Fibroblast of gingiva (primary cell): Measurements from ENCODE around the gene MPG.
A peak's percentile ranks its signal among the peaks of the same experiment; 100 is the strongest.

ENCODE experiments used
- DNase-seq: peaks from one replicate; pipeline ENCODE4 v3.0.0-alpha.2; 2011; ENCODE audit warnings: low read depth

The MPG gene

DNA sequence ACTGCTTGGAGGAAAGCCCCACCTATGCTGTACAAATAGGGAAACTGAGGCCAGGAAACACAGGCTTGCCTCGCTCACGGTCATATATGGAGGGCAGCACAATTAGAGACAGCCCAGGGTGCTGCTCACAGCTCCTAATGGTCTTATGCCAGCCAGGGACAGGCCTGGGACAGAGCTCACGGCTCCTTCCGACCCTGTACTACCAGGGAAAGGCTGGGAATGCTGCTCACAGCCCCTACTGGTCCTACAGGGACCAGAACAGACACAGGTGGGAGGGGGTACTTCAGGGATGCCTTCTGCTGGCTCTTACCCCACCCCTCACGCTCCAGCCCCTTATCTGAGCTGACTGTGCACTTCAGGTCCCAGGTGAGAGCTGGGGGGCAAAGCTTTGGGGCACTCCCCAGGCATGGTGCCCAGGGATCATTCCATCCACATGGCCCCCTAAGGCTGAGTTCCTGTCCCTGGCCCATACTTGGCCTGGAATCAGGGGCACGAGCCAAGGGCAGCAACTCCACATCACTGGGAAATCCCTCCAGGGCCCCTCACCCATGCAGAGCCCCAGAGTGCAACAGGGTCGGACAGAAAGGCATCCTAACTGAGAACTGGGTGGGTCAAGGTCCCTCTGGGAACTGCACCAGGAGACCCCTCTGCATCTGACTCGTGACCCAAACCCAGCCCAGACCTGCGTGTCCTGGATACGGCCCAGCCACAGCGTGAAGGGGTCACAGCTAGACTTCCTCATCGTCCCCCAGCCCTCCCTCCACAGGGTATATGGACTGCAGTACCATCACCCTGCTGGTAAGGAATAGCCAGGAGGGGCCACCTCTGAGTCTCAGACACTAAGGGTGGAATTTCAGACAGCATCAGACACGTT is 11.5 kb upstream of the MPG start:
- DNase-seq, result no peak

DNA sequence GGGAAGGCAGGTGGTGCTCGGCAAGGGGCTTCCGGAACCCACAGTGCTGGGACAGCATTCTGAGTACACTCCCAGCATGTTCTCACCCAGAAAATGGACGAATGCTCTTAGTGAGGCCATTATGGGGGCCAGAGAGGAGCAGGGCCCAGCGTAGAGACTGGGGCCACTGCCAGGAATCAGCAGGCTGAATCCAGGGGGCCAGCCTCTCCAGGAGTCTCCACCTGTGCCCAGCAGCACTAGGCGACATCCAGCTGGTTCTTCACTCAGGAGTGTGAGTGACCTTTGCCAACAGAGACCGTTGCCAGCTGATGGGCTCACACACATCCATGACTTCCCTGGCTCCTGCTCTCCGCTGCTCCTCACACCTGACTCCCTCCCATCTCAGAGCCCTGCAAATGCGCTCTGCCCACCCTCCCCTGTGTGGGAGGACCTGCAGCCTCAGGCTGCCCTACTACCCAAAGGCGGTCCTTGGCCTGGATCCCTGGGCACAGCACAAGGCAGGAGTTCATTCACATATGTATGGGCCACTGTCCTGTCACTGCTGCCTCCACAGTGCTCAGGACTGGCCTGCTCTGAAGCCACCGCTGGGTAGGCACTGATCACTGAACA is 10.7 kb upstream of the MPG start:
- DNase-seq, result no peak

DNA sequence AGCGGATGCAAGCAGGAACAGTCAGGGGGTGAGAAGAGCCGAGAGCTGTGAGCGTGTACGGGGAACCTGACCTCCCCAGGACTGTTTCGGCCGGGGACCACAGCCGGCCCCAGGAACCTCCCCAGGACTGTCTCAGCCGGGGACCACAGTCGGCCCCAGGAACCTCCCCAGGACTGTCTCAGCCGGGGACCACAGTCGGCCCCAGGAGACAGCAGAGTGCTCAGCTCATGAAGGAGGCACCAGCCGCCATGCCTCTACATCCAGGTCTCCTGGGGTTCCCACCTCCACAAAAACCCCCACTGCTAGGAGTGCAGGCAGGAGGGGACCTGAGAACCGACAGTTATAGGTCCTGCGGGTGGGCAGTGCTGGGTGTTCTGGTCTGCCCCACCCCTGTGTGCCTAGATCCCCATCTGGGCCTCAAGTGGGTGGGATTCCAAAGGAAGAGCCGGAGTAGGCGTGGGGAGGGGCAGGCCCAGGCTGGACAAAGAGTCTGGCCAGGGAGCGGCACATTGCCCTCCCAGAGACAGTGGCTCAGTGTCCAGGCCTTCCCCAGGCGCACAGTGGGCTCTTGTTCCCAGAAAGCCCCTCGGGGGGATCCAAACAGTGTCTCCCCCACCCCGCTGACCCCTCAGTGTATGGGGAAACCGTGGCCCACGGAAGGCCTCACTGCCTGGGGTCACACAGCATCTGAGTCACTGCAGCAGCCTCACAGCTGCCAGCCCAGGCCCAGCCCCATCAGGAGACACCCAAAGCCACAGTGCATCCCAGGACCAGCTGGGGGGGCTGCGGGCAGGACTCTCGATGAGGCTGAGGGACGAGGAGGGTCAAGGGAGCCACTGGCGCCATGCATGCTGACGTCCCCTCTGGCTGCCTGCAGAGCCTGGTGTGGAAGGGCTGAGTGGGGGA is 9.9 kb upstream of the MPG start:
- no peak for DNase-seq

DNA sequence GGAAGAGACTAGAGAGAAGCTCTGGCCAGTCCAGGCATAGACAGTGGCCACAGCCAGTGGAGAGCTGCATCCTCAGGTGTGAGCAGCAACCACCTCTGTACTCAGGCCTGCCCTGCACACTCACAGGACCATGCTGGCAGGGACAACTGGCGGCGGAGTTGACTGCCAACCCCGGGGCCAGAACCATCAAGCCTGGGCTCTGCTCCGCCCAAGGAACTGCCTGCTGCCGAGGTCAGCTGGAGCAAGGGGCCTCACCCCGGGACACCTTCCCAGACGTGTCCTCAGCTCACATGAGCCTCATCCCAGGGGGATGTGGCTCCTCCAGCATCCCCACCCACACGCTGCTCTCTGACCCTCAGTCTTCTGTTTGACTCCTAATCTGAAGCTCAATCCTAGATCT is 8.8 kb upstream of the MPG start:
- no peak for DNase-seq

DNA sequence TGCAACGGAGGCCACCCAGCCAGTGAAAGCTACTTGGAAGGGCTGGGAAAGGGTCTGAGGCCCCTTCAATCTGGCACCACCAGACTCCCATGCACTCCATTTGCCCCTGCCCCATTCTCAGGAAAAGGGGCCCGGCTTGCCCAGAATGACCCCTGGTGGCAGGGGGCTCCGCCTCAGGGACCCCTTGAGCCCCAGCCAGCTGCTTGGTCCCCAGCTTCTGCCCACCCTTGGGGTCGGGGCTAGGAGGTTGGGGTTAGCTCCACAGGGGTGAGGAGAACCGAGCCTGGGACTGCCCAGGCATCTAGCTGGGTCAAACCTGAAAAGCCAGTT is 6.8 kb upstream of the MPG start:
- DNase-seq, result no peak

DNA sequence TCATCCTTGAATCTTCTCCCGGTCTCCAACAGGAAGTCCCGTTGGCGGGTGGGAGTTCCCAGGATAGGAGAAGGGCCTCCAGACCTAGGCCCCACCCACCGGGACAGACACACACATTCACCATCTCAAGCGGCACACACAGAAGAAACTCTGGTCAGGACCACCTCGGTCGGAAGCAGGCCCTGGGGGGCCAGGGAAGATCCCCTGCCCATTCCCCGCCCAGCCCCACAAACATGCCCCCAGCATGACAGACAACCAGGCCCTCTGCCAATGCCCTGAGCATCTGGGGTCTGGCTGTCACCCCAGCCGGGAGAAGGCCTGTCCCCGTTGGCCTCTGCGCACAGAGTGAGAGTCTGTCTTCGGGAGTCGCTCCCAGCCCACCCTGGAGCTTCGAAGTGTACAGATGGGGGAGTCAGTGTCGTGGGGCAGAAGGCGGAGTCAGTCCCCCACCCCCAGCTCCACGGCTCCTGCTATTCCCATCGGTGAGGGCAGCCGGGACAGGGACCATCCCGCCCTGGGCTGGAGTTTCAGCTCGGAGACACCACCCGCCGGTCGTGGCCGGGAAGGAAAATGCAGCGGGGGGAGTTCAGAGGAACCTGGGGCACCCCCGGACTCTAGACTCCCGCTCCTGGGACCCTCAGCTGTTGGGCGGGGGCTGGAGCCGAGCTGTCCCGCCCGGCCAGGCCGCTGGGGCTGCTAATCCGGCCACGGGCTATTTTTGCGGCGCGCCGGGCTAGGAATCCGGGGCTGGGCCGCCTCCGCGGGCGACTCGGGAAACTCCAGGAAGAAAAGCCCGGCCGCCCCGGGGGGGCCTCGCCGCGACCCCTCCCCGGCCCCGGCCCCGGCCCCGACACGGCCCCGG is 6.3 kb upstream of the MPG start:
- peak; percentile 73 for DNase-seq

DNA sequence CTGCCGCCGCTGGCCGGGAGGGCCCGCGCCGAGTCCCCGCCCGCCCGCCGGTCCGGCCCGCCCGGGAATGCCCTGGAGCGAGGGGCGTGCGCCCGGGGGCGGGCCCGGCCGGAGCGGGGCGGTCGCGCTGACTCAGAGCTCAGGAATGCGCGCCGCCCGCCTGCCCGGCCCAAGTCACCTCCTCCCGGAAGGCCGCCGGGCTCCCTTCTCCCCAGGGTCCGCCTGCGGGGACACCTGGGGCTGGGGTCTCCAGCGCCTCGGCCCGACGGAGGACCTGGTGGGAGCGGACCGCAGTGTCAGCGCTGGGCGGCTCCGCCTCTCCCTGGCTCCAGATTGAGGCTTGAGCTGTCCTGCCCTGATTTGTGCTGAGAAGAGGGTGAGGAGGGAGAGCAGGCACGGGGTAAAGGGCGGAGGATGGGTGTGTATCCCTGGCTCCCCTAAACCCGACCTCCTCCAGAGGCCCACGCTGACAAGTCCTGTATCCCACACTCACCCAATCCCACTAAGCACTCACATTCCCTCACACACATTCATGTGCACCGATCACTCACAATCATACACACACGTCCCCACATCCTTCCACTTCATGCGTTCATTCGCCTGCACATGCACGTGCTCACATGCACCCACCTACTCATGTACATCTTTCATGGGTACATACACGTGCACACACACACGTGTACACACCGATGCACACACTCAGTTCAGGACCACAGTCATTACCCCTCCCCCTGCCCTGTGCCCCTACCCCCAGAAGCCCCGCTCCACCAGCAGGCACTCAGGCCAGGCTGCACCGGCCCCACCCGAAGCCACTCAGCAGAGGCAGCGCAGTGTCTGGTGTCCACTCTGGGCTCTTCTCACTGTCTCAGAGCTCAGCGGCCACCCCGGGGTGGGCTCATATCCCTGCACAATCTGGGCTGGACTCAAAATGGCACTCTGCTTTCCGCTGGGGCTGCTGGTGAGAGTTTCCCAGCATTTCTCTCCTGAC is 5.2 kb upstream of the MPG start, which contains the start of gene RHBDF1:
RHBDF1 (minus strand) TSS at position 71 of the 988 bp plus-strand sequence. CDS start 7,616 bp downstream, outside the sequence.
- peak; percentile 50 for DNase-seq

DNA sequence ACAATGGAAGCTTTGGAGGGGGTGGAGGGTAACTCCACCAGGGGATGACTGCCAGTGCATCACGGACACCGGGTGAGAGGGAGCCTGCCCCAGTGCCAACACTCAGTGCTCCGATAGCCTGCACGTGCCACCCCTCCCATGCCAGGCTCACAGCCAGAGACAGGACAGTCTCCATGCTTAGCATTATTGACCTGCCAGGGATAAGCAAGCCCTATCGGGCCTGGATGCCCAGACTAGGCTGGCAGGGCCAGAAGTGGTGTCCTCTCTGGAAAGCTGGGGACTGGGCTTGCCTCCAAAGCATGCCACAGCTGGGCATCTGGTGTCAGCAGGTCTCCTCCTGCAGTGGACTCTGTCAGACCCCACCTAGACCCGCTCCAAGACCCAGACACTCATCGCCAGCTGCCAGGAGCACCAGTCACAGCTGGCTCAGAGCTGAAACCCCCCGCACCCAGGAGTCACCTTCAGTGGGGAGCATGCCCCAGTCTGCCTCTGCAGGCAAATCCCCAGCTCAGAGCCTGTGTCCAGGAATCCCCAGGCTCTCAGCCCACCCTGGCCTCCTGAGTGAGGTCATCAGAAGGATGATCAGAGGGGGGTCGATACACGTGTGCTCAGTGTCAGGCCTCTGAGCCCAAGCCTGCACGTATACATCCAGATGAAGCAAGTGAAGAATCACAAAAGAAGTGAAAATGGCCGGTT is 3.8 kb upstream of the MPG start:
- DNase-seq, result no peak

DNA sequence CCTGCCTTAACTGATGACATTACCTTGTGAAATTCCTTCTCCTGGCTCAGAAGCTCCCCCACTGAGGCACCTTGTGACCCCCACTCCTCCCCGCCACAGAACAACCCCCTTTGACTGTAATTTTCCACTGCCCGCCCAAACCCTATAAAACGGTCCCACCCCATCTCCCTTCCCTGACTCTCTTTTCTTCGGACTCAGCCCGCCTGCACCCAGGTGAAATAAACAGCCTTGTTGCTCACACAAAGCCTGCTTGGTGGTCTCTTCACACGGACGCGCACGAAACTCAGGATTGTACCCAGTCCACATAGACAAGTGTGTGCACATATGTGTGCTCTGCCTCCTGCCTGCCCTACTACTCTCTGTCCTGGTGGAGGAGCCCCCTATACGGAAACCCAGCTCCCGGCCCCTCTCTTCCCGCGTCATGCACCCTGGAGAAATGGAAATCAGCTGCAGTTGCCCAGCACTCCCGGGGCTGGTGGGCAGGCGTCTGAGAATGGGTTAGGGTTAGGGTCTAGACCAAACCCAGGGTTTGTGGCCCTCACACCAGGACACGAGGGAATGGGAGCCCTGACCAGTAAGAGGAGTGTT is 3.2 kb upstream of the MPG start:
- DNase-seq, result no peak

DNA sequence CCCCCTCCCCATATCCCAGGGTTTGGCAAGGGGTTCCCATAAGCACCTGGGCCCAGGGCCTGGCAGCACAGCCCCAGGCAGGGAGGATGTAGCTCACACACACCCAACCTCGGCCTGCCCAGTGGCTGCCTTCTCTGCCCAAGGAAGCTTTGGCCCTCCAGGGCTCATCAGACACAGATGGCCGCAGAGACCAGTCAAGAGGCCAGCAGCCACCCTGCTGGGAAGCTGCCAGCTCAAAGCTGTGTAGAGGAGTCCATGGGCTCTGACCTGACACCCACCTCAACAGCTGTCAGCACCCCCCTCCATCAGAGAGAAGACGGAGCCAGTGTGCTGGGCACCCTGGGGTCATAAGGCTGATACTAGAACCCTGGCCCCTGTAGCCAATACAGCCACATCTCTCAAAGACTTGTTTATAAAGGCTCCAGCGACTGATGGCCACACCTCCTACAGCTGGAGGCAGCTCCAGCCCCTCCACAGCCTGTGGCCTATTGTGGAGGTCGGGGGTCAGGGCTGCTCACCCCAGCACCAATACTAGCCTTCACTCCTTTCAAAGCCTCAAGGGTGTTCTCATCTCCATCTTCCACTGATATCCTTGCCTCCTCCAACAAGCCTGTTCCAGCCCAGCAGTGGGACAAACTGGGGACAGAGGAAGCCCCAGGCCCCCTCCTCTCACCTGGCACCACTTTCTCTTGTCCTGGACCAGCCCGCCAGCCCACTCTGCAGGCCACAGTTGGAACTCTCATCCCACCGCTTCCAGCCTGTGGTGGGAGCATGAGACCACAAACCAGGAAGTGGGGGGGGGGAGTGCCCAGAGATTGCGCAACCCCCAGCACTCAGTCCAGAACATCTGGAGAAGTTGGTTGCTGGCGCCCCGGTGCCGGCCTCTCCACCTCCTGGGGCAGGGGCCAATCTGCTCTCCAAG is 2.2 kb upstream of the MPG start:
- peak; percentile 88 for DNase-seq

DNA sequence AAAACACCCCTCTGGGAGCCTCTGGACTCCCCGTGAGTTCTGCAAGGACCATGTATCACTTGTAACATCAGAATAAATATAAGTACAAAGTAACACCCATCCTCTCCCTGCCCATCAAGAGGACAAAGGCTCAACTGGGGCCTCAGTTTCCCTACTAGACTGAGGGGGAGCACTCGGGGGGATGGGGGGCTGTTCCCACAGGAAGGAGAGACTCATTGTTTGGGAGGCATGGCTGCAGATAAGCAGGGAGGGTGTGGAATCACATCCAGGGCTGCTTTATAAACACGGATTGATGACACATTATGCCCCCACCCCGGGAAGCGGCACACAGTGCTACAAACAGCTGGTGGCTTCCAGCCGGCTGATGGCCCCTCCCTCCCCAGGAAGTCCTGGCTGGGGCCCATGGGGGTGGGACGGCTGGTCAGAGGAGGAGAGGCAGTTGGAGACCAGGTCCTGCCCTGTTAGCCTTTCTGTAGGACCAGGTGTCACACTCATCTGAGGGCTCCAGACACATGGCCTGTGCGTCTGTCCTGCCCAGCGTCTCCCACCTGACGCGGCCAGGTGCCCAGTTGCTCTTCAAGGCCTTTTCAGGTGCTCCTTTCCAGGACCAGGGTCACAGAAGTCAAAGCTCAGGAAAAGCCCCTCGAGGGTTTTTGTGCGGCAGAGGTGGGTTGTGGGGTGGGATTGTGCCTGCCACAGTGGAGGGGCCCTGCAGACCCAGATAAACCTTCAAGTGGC is 1.3 kb upstream of the MPG start:
- peak; percentile 77 for DNase-seq

DNA sequence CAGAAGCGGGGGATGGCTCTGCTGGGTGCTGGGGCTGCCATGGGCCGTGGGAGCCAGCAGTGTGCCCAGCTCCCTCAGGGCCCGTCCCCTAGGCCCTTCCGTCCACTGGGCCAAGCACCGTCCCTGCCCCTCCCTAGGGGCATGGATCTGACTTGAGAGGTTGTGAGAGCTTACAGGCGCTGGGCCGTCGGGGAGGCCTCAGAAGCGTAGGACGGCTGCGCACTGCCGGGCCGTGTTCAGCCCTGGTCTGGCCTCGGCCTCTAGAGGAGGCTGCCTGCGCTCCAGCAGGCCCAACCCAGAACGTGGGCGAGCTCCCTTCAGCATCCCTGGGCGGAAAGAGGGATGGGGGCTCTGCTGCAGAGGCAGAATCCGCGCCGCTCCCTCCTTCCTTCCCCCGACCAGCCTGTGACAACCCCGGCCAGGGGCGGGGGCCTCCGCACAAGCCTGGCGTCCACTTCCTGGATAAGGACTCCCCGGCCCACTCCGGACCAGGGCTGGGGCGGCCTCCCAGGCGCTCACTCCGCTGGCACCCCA is 685 bp upstream of the MPG start:
- DNase-seq, result peak; percentile 66

DNA sequence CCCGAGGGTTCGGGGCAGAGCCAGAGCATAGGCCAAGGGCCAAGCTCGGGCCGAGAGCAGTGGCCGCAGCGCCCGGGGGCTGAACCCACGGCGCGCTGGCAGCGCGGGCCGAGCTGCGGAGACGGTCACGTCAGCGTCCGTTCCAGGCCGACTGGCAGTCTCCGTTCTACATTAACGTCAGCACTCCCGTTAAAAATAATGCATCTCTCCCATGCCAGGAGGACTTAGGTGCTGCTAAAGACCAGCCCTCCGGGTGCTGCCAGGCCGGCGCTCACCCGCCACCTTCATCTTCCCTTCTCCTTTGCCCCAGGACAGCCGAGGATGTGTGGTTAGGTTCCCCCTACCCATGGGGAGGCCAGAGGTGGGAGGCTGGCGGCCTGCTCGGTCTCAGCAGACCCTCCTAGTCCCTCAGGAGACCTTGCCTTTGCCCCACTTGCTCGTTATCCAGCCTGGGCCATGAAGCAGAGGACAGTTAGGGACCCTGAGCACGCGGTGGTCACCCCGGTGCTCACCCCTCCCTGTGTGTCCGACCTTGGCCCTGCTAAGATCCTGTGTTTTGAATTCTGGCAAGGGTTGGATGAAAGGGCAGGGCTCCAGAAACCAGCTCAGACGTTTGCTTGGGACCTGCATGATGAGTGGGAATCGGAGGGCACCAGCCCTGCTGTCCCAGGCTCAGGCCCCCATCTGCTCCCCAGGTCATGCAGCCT is 572 bp downstream of the MPG start:
- DNase-seq, result peak; percentile 45

DNA sequence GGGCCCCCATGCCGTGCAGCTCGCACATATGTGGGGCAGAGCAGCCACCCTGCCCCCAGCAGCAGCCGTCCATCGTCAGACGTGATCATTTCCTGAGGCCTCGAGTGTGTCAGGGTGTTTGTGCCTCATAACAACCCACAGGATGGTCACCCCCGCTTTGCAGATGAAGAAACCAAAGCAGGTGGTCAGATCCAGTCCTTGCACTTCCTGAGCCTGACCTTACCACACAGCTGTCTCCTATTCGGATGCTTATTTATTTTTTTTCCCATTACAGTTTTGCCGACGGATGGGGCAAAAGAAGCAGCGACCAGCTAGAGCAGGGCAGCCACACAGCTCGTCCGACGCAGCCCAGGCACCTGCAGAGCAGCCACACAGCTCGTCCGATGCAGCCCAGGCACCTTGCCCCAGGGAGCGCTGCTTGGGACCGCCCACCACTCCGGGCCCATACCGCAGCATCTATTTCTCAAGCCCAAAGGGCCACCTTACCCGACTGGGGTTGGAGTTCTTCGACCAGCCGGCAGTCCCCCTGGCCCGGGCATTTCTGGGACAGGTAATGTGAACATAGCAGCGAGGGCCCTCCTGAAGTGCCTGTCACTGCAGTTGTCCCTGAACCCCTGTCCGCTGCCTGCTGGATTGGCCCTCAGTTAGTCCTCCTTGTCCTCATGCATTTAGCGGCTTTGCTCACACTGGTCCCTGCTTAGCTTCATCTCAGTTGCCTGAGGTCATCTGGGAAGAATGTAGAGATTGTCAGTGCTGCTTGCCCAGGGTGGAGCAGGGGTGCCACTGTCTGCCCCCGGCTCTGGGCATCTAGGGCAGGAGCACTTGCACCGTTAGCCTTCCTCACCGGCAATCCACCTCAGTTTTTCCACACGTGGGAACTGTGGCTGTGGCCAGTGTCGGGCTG is 1.4 kb downstream of the MPG start:
- DNase-seq, result no peak

DNA sequence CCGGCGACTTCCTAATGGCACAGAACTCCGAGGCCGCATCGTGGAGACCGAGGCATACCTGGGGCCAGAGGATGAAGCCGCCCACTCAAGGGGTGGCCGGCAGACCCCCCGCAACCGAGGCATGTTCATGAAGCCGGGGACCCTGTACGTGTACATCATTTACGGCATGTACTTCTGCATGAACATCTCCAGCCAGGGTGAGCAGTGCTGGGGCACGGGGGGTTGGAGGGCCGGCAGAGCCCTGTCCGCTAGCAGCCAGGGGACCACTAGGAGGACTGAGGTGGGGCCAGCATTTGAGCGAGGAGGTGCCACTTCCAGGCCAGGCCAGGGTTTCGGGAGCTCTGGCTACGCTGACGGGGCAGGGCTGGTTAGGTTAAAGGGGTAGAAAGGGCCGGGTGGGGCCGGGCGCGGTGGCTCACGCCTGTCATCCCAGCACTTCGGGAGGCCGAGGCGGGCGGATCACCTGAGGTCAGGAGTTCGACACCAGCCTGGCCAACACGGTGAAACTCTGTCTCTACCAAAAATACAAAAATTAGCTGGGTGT is 5.1 kb downstream of the MPG start:
- DNase-seq, result no peak
